PC-9 (cell line): ENCODE measurements around the gene SGPL1. TPM values are rescaled to one million over a fixed set of nuclear protein-coding genes. Genes with fewer than 3 reads are reported as not detected.

Source experiments
- BruUV-seq: library from RNA; stranded (reverse); fragments of 400-500 nt; replicated peaks from 2 replicates; lab custom pipeline; 2021; lab: Mats Ljungman, UMichigan
- CTCF ChIA-PET: fragments of 300-600 bp; sonication (Branson Sonifier 250); formaldehyde crosslinking; loops from one replicate; lab custom pipeline; 2022; ENCODE audit warnings: antibody characterized with exemption; lab: Charles Lee
- POLR2A ChIA-PET: fragments of 300-600 bp; sonication (Branson Sonifier 250); formaldehyde crosslinking; loops from one replicate; lab custom pipeline; 2022; ENCODE audit warnings: antibody characterized with exemption; ENCODE audit not compliant: unreplicated experiment; lab: Charles Lee
- DNase-seq, 2 experiments: peaks; one replicate each; pipeline versions ENCODE4 v3.0.0 to v3.0.0-alpha.2; 2015 to 2022; ENCODE audit warnings: mixed read lengths in 1 of 2
- H2AFZ ChIP-seq: fragments of 200-600 bp; sonication (generic); 2 replicates; pipeline ENCODE4 v1.8.1; 2017; ENCODE audit warnings: antibody characterized with exemption
- H3F3A ChIP-seq: fragments of 200-600 bp; sonication (generic); 2 replicates; pipeline ENCODE4 v1.8.1; 2017; ENCODE audit warnings: antibody characterized with exemption, mild to moderate bottlenecking, low read depth; ENCODE audit not compliant: insufficient read depth
- H3K27ac ChIP-seq: fragments of 200-600 bp; sonication (generic); 2 replicates; pipeline ENCODE4 v1.6.1; 2016; ENCODE audit warnings: mixed run types
- H3K27me3 ChIP-seq: fragments of 200-600 bp; sonication (generic); 2 replicates; pipeline ENCODE4 v1.6.1; 2016; ENCODE audit warnings: low read depth, mixed run types; ENCODE audit not compliant: insufficient read depth
- H3K36me3 ChIP-seq: fragments of 200-600 bp; sonication (generic); 2 replicates; pipeline ENCODE4 v1.6.1; 2016; ENCODE audit warnings: low read depth, mixed run types
- H3K4me1 ChIP-seq: fragments of 200-600 bp; sonication (generic); replicated peaks from 2 replicates; pipeline ENCODE4 v1.6.1; 2016; ENCODE audit warnings: mixed run types; ENCODE audit not compliant: insufficient read depth
- H3K4me2 ChIP-seq: fragments of 200-600 bp; sonication (generic); 2 replicates; pipeline ENCODE4 v1.6.1; 2017; ENCODE audit warnings: mixed run types
- H3K4me3 ChIP-seq: fragments of 200-600 bp; sonication (generic); 2 replicates; pipeline ENCODE4 v1.6.1; 2016; ENCODE audit warnings: mixed run types
- H3K79me2 ChIP-seq: fragments of 200-600 bp; sonication (generic); 2 replicates; pipeline ENCODE4 v1.6.1; 2017; ENCODE audit warnings: low read depth, mixed run types
- H3K9me2 ChIP-seq: fragments of 200-600 bp; sonication (generic); 2 replicates; pipeline ENCODE4 v1.8.1; 2017; ENCODE audit warnings: mild to moderate bottlenecking; ENCODE audit not compliant: insufficient read depth
- H3K9me3 ChIP-seq: fragments of 200-600 bp; sonication (generic); 2 replicates; pipeline ENCODE4 v1.8.1; 2016; ENCODE audit warnings: low read depth; ENCODE audit not compliant: insufficient read depth
- H4K20me1 ChIP-seq: fragments of 200-600 bp; sonication (generic); 2 replicates; pipeline ENCODE4 v1.8.1; 2017; ENCODE audit not compliant: insufficient read depth
- CTCF ChIP-seq: fragments of 200-600 bp; sonication (generic); conservative IDR thresholded peaks from 2 replicates; pipeline ENCODE4 v1.6.1; 2017; ENCODE audit warnings: mixed run types, antibody characterized with exemption, mild to moderate bottlenecking, moderate library complexity
- EZH2 ChIP-seq: fragments of 200-600 bp; sonication (generic); IDR thresholded peaks from 2 replicates; pipeline ENCODE4 v1.8.0; 2017; ENCODE audit warnings: antibody characterized with exemption, low read depth
- intact Hi-C: fragments of 100-400 bp; cut with micrococcal nuclease; formaldehyde crosslinking; loops from one replicate; pipeline ENCODE4 v1.10.0; 2022; ENCODE audit not compliant: unreplicated experiment
- total RNA-seq: library from RNA; stranded (reverse); gene quantifications from 2 replicates; pipeline ENCODE4 v1.2.3, GENCODE V29; 2021

SGPL1 gene
- total RNA-seq, 1 experiment from 2014 or later, result 96.9 TPM

DNA sequence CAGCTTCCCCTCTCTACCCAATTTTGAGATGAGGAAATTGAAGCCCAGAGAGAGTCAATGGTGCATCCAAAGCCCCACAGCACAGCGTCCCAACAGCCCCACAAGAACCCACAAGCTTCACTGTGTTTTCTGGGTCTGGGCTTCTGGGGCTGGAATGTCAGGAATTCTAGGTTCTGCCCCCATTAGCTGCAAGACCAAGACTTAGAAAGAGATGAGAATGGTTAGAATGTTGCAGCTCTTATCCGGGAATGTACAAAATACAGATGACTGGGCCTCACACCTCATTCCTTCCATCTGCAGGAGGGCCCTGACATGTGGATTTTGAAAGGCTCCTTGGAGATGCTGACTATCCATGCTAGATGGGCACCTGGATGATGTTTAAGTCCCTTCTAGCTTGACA lies 6.0 kb upstream of the SGPL1 start:
- no peaks in the 10 kb centered on the region for H3K9me2 ChIP-seq
- H3K79me2 ChIP-seq, result no peaks in the 10 kb centered on the region
- no peak for DNase-seq
- H3K4me2 ChIP-seq, result peak overlapping the region; percentile 53
- peaks cover 52% of the 10 kb centered on the region for H3K4me1 ChIP-seq
- no TSS peak for BruUV-seq
- no peak for TF ChIP-seq EZH2
- no peak for TF ChIP-seq CTCF
- H3K9me3 ChIP-seq, result peaks cover 5% of the 10 kb centered on the region; the same call in 1 of the 2 replicates
- intact Hi-C loops, result no loop called here
- peaks cover 37% of the 10 kb centered on the region for H3F3A ChIP-seq
- H4K20me1 ChIP-seq, result no peaks in the 10 kb centered on the region
- no peak overlapping the region for H3K4me3 ChIP-seq
- H3K36me3 ChIP-seq, result no peaks in the 10 kb centered on the region
- H3K27me3 ChIP-seq, result no peaks in the 10 kb centered on the region
- H2AFZ ChIP-seq, result no peak overlapping the region
- POLR2A ChIA-PET, result interaction anchor here (0.6 kb wide), 1 partner anchor 387 kb away, joined by 3 read pairs; no protein-coding TSS in a partner anchor
- peak overlapping the region; percentile 52 for H3K27ac ChIP-seq
- CTCF ChIA-PET, result interaction anchor here (0.7 kb wide), 1 partner anchor 50 kb away, joined by 3 read pairs; no protein-coding TSS in a partner anchor

DNA sequence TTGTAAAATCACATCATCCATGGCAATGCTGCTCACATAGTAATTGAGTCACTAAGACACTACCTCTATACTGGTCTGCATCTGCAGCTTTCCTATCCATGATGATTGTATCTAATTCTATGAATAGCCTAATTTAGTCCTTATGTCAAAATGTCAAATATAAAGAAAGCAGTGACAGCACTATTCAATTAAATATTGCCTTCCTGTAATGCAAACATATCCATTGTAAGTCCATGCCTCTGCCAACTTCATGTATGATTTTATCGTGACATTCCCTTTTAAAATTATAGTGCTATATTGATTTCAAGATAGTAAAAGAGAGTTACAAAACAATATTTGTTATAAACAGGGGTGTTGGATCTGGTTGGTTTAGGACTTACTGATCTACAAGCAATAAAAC lies 4.8 kb upstream of the SGPL1 start:
- Histone ChIP-seq H2AFZ (no peak overlapping the region), H3K9me2 (no peaks in the 10 kb centered on the region), H3K4me1 (peaks cover 52% of the 10 kb centered on the region), H3K27me3 (no peaks in the 10 kb centered on the region), H3K4me3 (no peak overlapping the region), H3K27ac (no peak overlapping the region), H3K79me2 (no peaks in the 10 kb centered on the region), H4K20me1 (no peaks in the 10 kb centered on the region), H3K36me3 (no peaks in the 10 kb centered on the region), H3K4me2 (no peak overlapping the region), H3K9me3 (no peaks in the 10 kb centered on the region; the same call in 1 of the 2 replicates), H3F3A (peaks cover 33% of the 10 kb centered on the region)
- DNase-seq, result no peak
- BruUV-seq, result no TSS peak
- POLR2A ChIA-PET, result no interaction called here
- TF ChIP-seq EZH2 (no peak), CTCF (no peak)
- CTCF ChIA-PET, result no interaction called here
- intact Hi-C loops, result no loop called here

- H3K27ac ChIP-seq, result no peak overlapping the region
- BruUV-seq, result no TSS peak
- no peak for TF ChIP-seq CTCF
- no peak for TF ChIP-seq EZH2
- ChIA-PET POLR2A (no interaction called here), CTCF (interaction anchor here (0.9 kb wide), 1 partner anchor 76 kb away, joined by 5 read pairs; no protein-coding TSS in a partner anchor)
- H3K4me3 ChIP-seq, result no peak overlapping the region
- no peaks in the 10 kb centered on the region for H3K9me3 ChIP-seq
- H3K36me3 ChIP-seq, result no peaks in the 10 kb centered on the region
- H3K9me2 ChIP-seq, result no peaks in the 10 kb centered on the region
- peaks cover 45% of the 10 kb centered on the region for H3K4me1 ChIP-seq
- no peaks in the 10 kb centered on the region for H4K20me1 ChIP-seq
- H3F3A ChIP-seq, result peaks cover 36% of the 10 kb centered on the region
- H2AFZ ChIP-seq, result no peak overlapping the region
- H3K4me2 ChIP-seq, result no peak overlapping the region
- H3K27me3 ChIP-seq, result no peaks in the 10 kb centered on the region
- peaks cover 3% of the 10 kb centered on the region; the same call in 1 of the 2 replicates for H3K79me2 ChIP-seq
- DNase-seq, result no peak
- intact Hi-C loops, result no loop called here
Measured at GRCh38 chr10:70811881-70812280, 3.9 kb upstream of the SGPL1 start.
